H1 (cell line): ENCODE measurements around the gene DTX3. TPM values are rescaled to one million over a fixed set of nuclear protein-coding genes. Genes with fewer than 3 reads are reported as not detected.

Source experiments
- KDM5A ChIP-seq: fragments of 200-600 bp; IDR thresholded peaks from 2 replicates; pipeline ENCODE4 v1.7.1; 2012; ENCODE audit warnings: mild to moderate bottlenecking, low read length, inconsistent platforms, mixed read lengths
- RXRA ChIP-seq: IDR thresholded peaks from 2 replicates; pipeline ENCODE4 v1.6.1; 2011; ENCODE audit warnings: low read depth, mild to moderate bottlenecking, low read length, moderate library complexity; ENCODE audit not compliant: insufficient read depth
- polyA plus RNA-seq, 7 experiments: library from polyadenylated mRNA; depleted of rRNA in 3 of 7; stranded (reverse) in 5 of 7; unstranded in 2 of 7; fragments of >200 nt in 5 of 7; fragments of 200-250 nt in 2 of 7; gene quantifications; 1 replicate in 5 of 7; 2 replicates in 1 of 7; 4 replicates in 1 of 7; pipeline versions ENCODE4 v1.2.1 to v1.2.3, GENCODE V29; 2011 to 2013; ENCODE audit warnings: missing spikeins in 2 of 7, mixed read lengths in 2 of 7
- total RNA-seq: library from RNA; stranded (reverse); fragmentation: NEBNext Ultra II Directional; extraction: Animal tissue kit (Norgen Biotek cat#: 25700); gene quantifications from 2 replicates; pipeline ENCODE4 v1.2.1, GENCODE V29; 2021

The DTX3 gene
- total and polyA plus RNA-seq, 2 of the 8 experiments (the other 6 are each of a cell fraction or from before 2014, with no cell fraction given): 41.8 to 92.5 TPM

- TF ChIP-seq RXRA (no peak), KDM5A (no peak)
Measured at GRCh38 chr12:57611827-57612710, 7.4 kb downstream of the DTX3 start (continued).
